Limb (tissue), 2 donors: ENCODE data around the gene ACVR1.

Source experiments
- DNase-seq, 2 donors: peaks; one replicate each; pipeline ENCODE4 v3.0.0-alpha.2; 2016; ENCODE audit errors: extremely low spot score in 2 of 2

The ACVR1 gene

DNA sequence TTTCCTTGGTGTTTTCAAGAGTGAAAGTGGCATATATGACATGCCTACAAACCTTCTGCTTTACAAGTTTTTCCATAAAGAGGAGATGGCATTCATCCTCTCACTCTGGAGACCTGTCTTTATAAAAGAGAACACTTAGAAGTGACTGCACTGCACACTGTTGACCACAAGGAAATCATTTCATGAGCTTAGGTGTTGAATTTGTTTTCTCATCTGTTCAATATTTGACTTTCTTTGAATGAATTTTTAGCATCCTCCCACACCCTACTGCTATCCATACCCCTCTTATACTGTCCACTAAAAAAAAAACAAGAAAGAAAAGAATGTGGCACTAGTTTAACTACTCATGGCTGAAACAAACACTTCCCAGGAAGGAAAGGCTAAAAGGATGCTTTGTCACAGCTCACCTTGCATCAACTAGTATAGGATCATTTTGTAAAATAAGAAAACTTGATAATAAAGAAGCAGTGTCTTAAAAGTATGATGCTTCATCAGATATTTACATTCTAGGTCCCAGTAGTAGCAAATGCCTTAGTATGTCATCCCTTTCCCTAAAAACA, 83.0 kb downstream of the ACVR1 start:
- DNase-seq, result no peak

DNA sequence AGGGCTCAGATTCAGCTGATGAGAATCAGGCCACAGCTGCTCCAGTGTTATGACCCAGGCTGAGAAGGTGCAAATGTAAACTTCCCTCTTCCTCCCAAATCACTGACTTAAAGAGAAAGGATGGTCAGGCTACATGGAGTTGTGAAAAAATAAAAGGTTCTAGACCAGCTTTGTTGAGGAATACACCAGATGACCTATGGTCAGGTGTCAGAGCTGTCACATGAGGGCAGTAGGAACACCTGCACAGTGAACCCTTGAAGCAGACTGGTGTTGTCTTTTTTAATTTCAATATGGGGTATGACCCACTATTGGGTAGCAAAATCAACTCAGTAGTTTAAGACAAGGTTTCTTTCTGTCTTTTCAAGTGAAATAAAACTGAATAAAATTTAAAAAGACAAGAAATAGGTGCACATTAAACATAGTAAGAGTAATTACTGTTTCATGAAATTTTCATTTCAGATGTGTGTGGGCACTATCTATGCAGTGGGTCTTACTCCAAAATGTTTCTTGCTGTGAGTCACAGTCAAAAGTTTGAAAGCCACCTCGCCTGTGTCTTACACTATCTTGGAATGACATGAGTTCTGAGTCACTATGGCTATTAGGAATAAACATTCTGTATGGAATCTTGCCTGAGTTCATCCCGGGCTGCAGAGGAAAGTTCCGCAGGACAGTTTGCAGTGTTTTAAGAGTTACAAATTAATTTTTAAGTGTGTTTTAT, 83.6 kb downstream of the ACVR1 start:
- no peak for DNase-seq

DNA sequence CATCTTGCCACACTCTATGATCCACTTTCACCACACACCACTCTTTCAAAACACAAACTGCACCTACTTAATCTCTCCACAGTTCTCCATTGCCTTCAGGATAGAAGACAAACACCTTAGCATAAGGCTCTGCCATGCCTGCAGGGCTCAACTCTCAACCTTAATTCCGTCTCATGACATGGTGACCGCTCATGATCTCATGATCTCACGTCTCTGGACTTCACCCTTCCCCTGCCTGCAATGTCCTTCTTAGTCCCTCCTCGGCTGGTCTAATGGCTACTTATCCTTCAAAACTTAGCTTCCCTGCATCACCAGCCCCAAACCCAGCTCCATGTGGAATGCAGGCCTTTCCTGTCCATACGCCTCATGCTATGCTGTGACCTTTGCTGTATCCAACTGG, 85.3 kb downstream of the ACVR1 start:
- no peak for DNase-seq

DNA sequence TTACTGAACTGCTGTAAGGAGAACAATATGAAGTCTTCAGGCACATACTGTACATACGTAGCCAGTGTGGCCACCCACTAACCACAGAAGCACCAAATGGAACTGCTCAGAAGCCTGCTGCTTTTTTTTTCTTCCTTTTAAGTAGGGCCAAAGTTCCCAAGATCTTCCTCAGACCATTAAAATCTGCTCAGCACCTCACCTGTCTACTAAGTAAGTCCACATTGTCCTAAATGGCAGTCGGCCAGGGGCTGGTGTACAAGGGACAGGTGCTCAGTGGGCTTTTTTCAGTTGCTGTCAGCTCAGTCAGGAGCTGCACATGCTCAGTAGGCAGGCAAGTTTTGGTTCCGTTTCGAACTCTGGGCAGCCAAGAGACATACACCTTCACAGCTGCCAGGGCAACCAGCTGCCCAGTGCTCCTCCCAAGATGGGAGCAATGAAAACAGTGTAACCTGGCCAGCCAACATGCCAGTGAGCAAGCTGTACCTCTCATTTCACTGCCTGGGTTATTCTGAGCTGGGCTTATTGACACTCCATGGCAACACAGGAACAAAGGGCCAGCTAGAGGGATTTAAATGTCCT, 86.1 kb downstream of the ACVR1 start:
- DNase-seq, result peak; percentile 15 to 32

DNA sequence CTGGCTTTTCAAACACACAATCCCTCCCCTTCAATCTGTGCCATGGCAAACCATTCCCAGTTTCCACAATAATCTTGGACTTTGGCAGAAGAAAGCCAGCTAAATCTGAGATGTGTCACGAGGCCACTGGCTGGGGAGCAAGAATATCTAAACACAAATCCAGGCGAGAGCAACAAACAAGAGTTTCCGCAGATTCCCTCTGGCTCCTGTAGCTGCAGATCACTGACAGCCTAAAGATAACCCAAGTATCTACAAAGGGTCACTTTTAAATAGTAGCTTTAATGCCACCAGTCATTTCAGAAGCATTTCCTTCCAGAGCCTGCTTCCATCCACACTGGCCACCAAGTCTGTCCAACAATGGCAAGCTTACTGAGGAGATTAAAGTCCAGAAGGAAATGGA, 86.9 kb downstream of the ACVR1 start:
- no peak for DNase-seq

DNA sequence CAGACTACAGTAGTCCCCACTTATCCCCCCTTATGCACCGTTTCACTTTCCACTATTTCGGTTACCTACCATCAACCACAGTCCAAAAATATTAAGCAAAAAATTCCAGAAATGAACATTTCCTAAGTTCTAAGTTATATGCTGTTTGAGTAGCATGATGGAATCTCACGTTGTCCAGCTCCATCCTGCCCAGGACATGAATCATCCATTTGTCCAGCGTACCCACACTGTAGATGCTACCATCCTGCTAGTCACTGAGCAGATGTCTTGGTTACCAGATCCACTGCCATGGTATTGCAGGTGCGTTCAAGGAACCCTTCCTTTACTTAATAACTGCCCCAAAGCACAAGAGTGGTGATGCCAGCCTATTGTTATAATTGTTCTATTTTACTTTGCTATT, 87.9 kb downstream of the ACVR1 start:
- no peak for DNase-seq

DNA sequence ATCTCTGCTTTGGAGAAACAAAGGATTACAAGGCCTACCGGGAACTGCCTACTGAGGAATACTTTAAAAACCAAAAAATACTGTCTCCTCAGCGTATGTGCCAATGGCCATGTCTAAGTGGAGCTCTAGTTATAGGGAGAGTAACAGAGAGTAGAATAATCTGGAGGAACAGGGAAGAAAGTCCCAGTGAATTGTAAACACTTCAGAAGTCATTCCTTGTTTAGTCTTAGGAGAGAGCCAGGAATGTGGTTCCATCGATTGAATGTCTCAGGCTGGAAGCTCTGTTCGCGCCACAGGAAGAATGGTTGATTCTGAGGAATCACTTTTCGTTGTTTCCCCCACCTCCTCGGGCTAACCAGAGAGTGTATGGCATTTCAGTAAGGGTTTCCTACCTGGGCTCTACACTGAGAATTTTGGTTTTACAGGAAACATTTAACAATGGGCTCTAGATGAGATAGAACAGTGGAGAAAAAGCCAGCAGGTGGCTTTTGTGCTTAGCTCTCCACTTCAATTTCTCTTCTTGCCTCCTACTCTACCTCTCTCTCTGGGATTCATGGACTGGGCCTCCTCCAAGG, 88.7 kb downstream of the ACVR1 start:
- DNase-seq, result no peak

DNA sequence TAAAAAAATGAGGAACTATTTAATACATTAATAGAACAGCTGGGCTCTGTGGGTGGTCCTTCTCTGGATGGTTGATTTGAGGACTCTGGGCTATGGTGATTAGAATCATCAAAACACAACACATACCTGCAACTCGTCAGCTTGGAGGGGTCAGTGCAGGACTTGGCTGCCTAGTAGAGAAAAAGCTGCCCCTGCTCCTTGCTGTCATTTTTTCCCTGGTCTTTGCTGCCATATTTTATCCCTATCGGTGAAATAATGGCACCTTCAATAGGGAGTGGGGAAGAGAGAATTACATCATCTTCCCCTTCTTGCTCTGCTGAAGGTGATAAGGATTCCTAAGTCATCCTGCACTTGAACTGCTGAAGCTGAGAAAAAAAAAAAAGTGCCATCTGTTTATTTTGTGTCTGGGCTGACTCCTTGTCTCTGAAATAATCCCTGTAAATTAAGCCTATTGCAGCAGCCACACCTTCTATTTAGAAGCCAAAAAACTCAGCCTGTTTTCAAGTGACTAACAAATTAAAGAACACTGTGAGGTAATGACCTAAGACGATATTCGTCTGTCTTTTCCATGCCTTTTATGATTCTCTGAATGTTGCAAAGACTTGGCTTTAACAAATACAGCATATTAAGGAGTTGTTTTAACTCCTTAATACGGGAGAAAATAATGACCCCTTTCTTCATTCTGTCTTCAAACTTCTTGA, 89.3 kb downstream of the ACVR1 start:
- DNase-seq, result no peak

DNA sequence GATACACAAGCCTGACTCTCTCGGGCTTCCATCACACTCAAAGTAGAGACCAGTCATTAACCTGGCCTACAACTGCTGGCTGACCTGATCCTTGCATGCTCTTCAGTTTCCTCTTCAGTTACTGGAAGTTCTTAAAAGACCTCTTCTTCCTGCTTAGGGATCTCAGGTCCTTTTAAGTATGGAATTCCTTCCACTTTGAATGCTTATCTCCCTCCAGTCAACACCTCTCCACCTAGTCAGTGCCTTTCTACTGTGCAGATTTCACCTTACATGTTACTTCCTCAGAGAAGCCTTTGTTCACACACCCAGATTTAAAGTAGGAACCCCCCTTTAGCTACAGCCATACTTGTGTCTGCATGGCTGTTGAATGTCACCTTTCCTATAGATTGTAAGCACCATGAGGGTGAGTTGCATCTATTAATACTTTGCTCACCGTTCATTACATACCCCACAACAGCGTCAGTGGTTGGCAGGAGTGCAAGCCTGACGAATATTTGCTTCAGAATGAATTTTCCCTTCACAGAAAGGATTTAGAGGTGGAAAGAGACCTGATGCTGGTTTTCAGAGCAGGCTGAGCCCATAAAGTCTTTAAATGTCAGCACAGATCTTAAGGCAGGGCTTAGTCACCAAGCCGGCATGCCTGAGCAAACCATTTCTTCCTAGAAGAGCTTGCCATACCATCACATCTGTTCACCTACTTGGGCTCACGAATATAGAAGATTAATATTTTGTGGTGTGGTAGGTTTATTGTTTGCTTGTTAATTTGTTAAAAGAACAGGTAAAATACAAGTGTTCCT, 90.1 kb downstream of the ACVR1 start:
- DNase-seq, result no peak

DNA sequence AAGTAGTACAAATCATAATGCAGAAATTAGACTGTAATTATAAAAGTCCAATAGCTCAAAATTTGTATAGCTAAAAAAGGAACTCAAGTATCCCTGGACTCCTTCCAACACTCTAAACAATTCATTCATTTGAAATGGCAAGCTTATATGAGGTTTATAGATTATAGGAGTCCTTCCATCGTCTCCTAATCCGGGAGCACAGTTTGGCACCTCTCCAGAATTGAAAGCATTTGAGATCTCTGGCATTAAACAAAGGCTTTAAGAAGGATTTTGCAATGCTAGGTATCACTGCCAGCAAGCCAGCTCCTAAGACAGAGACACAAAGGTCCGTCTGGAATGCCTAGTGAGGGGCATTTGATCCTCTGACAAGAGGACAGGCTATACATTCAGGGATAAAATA, 90.9 kb downstream of the ACVR1 start:
- DNase-seq, result no peak

DNA sequence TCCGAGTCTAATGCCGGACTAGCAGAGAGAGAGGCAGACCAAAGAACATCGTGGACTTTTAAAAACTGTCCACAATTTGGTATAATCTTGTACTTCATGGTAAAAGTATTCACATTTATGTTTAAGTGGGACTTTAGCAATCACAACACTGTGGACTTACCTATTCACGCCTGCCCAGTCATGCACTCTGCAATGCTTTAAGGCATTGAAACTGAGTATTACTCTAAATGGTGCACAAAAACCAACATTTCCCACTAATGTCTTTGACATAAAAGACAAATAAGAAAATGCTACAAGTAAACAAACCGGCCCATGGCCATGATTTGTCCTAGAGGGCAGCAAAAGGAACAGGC, 91.3 kb downstream of the ACVR1 start:
- DNase-seq, result no peak

DNA sequence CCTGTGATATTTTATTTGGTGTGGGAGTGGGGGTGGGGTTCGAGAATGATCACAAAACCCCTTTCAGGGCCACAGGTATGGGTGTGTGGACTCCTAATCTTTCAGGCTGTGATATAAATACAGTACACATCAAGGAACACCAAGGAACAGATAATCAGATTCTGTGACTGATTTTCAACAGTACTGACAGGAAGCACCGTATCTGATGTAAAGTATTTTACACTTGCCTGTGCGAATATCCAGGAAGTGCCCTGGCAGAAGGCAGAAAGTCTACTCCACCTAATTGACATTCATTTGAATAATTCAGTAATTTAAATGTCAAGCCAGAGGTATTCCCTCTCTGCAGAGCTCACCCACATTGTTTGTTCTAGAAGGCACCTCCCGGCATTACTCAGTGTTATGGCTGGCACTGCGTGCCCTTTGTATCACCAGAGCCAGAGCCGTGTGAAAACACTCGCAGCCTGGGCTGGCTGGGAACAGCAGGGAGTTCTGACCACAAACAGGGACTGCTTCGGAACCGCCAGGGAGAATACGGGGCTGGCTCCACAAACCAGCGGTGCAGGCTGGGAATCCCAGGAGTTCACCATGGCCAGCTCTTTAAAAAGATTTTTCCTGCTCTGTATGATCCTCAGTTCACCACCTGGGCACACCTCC, 91.8 kb downstream of the ACVR1 start:
- DNase-seq, result no peak

DNA sequence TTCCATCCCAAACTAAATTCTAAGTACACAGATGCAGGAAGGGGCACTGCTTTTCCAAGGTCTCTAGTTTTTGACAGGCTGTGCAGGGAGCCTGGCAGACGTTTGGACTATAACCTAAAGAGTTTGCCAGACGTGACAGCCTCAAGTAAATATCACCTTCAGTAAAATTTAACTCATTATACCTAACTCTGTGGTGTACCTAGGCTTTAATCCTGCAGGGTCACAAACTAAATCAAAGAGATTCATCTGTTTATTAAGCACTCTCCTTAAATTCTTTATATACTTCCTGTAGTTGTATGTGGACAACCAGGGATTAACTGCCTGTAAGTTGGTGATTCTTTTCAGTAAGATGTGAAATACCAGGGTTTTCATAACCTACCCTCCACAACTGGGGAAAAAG, 92.9 kb downstream of the ACVR1 start:
- DNase-seq, result no peak

DNA sequence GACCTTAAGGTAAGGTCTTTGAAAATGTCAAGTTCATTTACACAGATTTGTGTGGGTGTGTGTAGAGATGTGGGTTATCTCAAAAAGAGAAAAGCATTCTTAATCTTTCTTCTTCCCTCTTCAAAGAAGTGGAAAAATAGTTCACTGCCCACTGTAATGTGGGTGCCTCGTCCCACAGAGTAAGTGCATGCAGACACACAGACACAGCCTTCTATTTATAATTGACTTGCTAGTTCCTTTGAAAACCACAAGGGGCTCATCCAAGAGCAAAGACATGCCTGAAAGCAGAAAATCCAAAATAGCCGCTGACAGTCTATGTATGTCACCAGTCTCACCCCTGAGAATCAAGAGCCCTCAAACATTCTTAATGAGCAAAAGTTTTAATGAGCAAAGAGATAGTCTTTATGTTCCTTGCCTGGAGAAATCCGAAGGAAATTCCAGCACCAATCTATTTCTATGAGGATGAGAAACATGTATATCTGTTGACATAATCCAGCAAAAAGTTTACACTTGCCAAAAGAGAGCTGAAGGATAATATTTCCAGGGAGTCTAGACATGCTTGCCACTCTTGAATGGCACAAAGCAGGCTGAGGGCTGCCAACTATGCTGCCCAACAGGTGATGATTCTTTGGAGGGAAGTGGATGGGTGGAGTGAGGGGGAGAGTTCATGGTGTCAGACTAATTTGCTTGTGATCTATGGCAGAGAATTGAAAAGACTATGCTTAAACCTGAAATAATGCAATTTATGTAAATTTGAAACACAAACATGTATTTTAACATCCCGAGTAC, 93.9 kb downstream of the ACVR1 start:
- peak in 1 of 2 donors; percentile 26 for DNase-seq

DNA sequence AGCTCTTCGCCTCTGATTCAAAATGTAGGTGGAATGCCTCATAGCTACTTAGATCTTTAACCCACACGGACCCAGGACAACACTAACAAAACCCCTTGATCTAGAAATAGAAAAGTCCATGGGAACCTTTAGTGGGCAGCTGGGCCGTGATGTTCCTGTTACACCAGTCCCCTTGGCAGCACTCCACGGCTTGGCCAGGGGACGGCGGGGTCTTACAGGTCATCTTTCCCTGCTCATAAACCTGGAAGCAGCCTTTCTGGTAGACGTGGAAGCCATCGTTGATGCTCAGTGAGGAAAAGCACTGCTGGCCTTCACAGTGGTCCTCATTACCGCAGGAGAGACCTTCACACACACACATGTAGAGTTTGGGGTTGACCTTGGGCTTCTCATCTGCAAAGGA, 95.9 kb downstream of the ACVR1 start:
- no peak for DNase-seq

DNA sequence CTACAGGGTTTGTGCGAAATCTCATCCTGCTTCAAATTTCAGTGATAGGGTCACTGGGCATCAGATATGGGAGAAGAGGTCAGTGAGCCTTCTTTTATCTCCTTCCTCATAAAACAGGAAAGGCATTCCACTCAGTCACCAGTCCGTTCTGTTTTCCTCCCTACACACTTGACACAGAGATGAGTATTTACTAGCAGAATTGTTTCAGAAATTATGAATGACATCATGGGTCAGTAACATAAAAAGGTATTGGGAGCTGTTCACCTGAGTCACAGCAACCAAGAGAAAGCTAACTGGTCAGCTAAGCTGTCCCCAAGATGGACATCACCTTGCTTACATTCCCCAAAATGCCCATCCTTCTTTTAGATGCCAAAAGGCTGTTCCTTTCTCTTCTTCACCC, 96.3 kb downstream of the ACVR1 start:
- no peak for DNase-seq

DNA sequence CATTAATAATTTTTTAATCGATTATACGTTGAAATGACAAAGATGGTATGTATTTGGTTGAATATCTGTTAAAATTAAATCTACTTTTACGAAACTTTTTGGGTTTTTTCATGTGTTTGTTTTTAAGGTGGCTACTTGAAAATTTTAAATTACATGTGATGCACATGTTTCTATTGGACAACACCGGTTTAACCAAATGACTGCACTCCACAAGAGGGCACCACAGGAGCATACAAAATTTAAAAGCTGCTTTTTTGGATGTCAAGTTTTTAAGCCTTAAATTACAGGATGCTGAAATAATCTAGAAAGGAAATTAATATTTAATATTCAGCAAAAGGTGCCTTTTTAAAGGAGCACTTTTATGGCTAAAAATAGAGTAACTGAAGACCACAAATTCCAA, 98.7 kb downstream of the ACVR1 start:
- DNase-seq, result peak; percentile 56 to 58

DNA sequence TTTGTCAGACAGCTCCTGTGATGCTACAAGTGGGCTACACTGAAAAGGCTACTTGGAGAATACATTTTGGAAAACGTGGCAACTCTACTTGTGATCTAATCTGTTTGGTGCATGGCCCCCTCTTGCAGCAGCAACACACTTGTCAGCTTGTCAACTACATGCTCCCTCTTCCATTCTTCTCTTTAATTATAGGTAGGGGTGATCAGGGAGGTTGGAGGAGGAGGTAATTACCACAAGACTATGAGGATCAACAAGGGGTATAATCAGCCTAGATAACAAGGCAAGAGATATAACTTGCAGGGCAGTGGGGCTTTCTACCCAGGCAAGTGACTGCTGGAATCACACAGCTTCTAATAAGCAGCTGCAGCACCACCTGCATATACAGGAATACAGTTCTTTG, 104.9 kb downstream of the ACVR1 start:
- DNase-seq, result no peak

DNA sequence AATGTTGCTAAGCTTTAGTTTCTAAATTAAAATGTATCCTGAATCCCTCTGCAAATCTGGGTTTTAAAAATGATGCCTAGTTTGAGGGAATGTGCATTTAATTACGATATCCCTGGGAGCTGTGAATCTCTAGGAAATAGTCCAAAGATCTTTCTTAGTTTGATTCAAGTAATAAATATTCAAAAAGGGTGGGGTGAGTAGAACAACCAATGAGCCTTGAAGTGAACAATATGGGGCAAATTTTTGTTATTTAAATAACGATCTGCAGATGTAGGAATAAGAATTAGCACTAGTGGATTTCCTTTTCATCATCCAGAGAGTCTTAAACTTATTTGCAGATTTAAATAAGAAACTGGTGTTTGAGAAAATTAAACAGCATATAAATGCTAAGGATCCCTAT, 106.3 kb downstream of the ACVR1 start:
- DNase-seq, result no peak

DNA sequence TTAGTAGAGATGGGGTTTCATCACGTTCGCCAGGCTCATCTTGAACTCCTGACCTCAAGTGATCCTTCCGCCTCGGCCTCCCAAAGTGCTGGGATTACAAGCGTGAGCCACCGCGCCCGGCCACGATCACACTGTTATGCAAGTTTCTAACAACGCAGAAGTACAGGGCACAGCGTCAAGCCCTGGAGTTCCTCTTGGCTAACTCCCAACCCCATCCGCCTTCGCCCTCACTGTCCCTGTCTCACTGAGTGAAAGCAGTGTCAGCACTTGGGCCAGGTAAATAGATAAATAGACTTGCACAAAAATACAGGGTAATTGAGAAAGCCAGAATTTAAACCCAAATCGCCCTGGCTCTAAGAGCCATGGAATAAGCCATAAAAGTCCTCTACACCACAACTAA, 111.7 kb downstream of the ACVR1 start:
- no peak for DNase-seq
